ENCODE results near the gene PCNX1.
"Not testable (repeated sequence)": the region's sequence is repeated elsewhere in the genome, so short reads cannot be mapped to it uniquely, and the experiment has no call there.

PCNX1 gene

GRCh38 chr14:71013551-71014192 lies 106.4 kb downstream of the PCNX1 start (continued):
- no peak for TF ChIP-seq ZNF362 (tag by site-specific recombination; IDR thresholded peaks at IDR 0.05)
- no peak for TF ChIP-seq ZNF488 (tag by site-specific recombination; IDR thresholded peaks at IDR 0.05)

- H3K9me3 ChIP-seq (ENCODE audit: control insufficient read depth, insufficient read depth, low read depth, low read length); POLR2A ChIA-PET; H3K4me1 ChIP-seq (ENCODE audit: control insufficient read depth, insufficient read depth, low read length); H3K4me3 ChIP-seq (ENCODE audit: low read depth, low read length); CTCF ChIA-PET; H3K27ac ChIP-seq (ENCODE audit: extremely low read depth, low read depth, low read length): not testable (repeated sequence)
- peak; percentile 83 for TF ChIP-seq ZNF146 (tag by site-specific recombination; IDR thresholded peaks at IDR 0.05)
- H3K36me3 ChIP-seq (ENCODE audit: control insufficient read depth in 2 of 2, insufficient read depth in 1 of 2, low read length in 2 of 2), result peaks cover 23 to 28% of the 10 kb centered on the region in 2 experiments
Observed at GRCh38 chr14:71019917-71020316, 112.7 kb downstream of the PCNX1 start.

- CTCF ChIA-PET, result no interaction called here
- Histone ChIP-seq H3K36me3 (ENCODE audit: control insufficient read depth in 2 of 2, insufficient read depth in 1 of 2, low read length in 2 of 2) (peaks cover 23 to 25% of the 10 kb centered on the region in 2 experiments), H3K4me3 (ENCODE audit: low read depth, low read length) (no peak overlapping the region), H3K27ac (ENCODE audit: extremely low read depth, low read depth, low read length) (no peak overlapping the region), H3K4me1 (ENCODE audit: control insufficient read depth, insufficient read depth, low read length) (peaks cover 5% of the 10 kb centered on the region), H3K9me3 (ENCODE audit: control insufficient read depth, insufficient read depth, low read depth, low read length) (no peaks in the 10 kb centered on the region)
- POLR2A ChIA-PET, result no interaction called here
- TF ChIP-seq ZNF837 (tag by site-specific recombination; IDR thresholded peaks at IDR 0.05) (no peak), GLI4 (tag by site-specific recombination; IDR thresholded peaks at IDR 0.05) (no peak), ZNF280D (tag by site-specific recombination; IDR thresholded peaks at IDR 0.05) (no peak), ZNF202 (tag by site-specific recombination; IDR thresholded peaks at IDR 0.05; ENCODE audit: borderline replicate concordance) (no peak), OSR2 (tag by site-specific recombination; IDR thresholded peaks at IDR 0.05) (no peak), ZFP69B (tag by site-specific recombination; IDR thresholded peaks at IDR 0.05) (no peak), HIC1 (tag by site-specific recombination; IDR thresholded peaks at IDR 0.05) (peak; percentile 72; the same call in 1 of the 2 replicates), ZNF146 (tag by site-specific recombination; IDR thresholded peaks at IDR 0.05) (no peak), PRDM6 (tag by site-specific recombination; IDR thresholded peaks at IDR 0.05) (no peak), ZNF518A (tag by site-specific recombination; conservative IDR thresholded peaks at IDR 0.05; ENCODE audit: low read depth) (no peak), KLF16 (tag by site-specific recombination; IDR thresholded peaks at IDR 0.05) (no peak), ZBTB1 (tag by site-specific recombination; IDR thresholded peaks at IDR 0.05) (no peak), ZNF558 (tag by site-specific recombination; IDR thresholded peaks at IDR 0.05) (no peak), HOXD13 (CRISPR knock-in tag; IDR thresholded peaks at IDR 0.05; ENCODE audit: borderline replicate concordance) (peak; percentile 25; the same call in 1 of the 2 replicates), ZNF48 (tag by site-specific recombination; IDR thresholded peaks at IDR 0.05) (no peak)
Observed at GRCh38 chr14:71021347-71022011, 114.2 kb downstream of the PCNX1 start.

All from HEK293 (cell line).